ENCODE measurements around the gene DPH7. TPM values are rescaled to one million over a fixed set of nuclear protein-coding genes. Genes with fewer than 3 reads are reported as not detected.
"Not testable (repeated sequence)": the region's sequence is repeated elsewhere in the genome, so short reads cannot be mapped to it uniquely, and the experiment has no call there.

The DPH7 gene
- total RNA-seq, 1 donor from 2014 or later, result 51.7 TPM

- no peaks in the 10 kb centered on the region for H3K27me3 Mint-ChIP-seq
- peaks cover 19% of the 10 kb centered on the region for H3K36me3 Mint-ChIP-seq (ENCODE audit: low read depth)
- intact Hi-C loops (cut with micrococcal nuclease), result no loop called here
- no peaks in the 10 kb centered on the region for H3K9me3 Mint-ChIP-seq
- peaks cover 12% of the 10 kb centered on the region for H3K4me1 Mint-ChIP-seq
- H3K4me3 Mint-ChIP-seq, result no peak overlapping the region
- no peak overlapping the region for H3K27ac Mint-ChIP-seq
- no peak for DNase-seq
Observed at GRCh38 chr9:137581361-137582285, 2.9 kb upstream of the DPH7 start.

DNA sequence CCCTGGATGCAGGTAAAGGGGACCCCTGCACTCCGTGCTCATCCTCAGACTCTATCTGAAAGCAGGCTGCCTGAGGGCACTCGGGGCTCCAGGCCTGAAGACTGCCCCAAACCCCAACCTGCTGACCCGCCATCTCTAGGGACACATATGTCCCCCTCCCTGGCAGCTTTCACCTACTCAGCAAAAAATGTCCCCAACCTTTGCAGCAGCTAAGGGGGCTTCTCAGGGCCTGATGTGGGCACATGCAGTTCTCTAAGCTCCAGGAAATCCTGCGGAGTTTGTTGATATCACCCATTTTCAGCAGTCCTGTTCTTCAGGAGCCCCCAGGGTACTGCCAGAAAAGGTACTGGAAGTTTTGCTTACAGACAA, 2.2 kb upstream of the DPH7 start:
- H3K4me1 Mint-ChIP-seq, result peaks cover 18% of the 10 kb centered on the region
- H3K27me3 Mint-ChIP-seq, result no peaks in the 10 kb centered on the region
- no peaks in the 10 kb centered on the region for H3K9me3 Mint-ChIP-seq
- intact Hi-C loops (cut with micrococcal nuclease), result no loop called here
- H3K36me3 Mint-ChIP-seq (ENCODE audit: low read depth), result peaks cover 18% of the 10 kb centered on the region
- no peak overlapping the region for H3K27ac Mint-ChIP-seq
- no peak for DNase-seq
- no peak overlapping the region for H3K4me3 Mint-ChIP-seq

- Mint-ChIP-seq H3K4me3 (no peak overlapping the region), H3K36me3 (ENCODE audit: low read depth) (peaks cover 23% of the 10 kb centered on the region), H3K4me1 (peaks cover 23% of the 10 kb centered on the region), H3K9me3 (no peaks in the 10 kb centered on the region), H3K27ac (no peak overlapping the region), H3K27me3 (no peaks in the 10 kb centered on the region)
- no peak for DNase-seq
- intact Hi-C loops (cut with micrococcal nuclease), result no loop called here
Observed at GRCh38 chr9:137580209-137580953, 1.7 kb upstream of the DPH7 start.

DNA sequence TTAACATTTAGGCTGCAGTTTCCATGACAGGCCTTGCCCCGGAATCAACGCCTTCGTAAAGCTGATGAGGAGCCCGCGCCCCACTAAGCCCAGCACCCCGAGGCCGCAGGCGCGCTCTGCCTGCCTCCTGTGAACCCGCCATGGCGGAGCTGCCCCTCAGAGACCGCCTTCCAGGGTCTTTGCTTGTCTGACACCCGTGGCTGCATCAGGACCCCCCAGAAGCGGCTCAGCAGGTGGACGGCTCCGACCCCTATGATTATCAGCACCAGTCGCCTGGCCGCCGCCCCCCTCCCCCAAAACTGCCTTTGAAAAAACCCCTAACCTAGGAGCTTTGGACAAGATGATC, 507 bp upstream of the DPH7 start:
- peaks cover 29% of the 10 kb centered on the region for H3K4me1 Mint-ChIP-seq
- no peaks in the 10 kb centered on the region for H3K9me3 Mint-ChIP-seq
- H3K4me3 Mint-ChIP-seq, result peak overlapping the region; percentile 88
- H3K27ac Mint-ChIP-seq, result peak overlapping the region; percentile 66
- H3K27me3 Mint-ChIP-seq, result no peaks in the 10 kb centered on the region
- peaks cover 33% of the 10 kb centered on the region for H3K36me3 Mint-ChIP-seq (ENCODE audit: low read depth)
- DNase-seq, result no peak
- intact Hi-C loops (cut with micrococcal nuclease), result loop anchor here (2.0 kb wide), 2 partner anchors 28 to 40 kb away; partner anchors contain the start of genes EHMT1, MRPL41 and PNPLA7

DNA sequence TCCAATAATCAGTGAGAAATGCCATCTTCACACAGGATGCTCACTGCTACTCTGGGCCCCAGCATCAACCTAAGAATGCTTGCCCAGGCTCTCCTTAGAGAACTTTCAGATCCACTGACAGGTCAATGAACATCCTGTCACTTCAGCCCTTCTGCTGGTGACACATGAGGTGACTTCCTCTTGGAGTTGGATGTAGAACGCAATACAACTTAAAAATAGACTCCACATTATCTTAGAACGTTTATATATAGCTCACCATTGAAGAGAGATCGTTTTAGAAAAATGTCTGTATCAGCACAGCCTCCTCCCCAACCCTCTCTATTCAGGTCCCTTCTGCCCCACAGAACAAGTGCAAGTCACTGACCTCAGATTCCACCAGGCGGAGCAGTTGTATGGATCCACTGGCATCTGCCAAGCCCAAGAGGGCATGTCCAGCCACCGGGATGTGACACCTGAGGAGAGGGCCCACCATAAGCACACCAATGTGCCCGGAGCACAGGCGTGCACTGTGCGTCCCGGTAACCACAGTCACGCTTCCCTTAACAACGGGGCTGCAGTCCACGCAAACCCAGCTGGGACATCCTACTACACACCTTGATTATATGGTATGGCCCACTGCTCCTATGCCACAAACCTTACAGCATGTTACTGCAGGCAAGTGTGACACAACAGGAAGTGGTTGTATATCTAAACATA, 2.9 kb downstream of the DPH7 start:
- Mint-ChIP-seq H3K9me3 (no peaks in the 10 kb centered on the region), H3K36me3 (ENCODE audit: low read depth) (peaks cover 35% of the 10 kb centered on the region), H3K4me1 (peaks cover 29% of the 10 kb centered on the region), H3K4me3 (peak overlapping the region; percentile 50), H3K27ac (peak overlapping the region; percentile 21), H3K27me3 (no peaks in the 10 kb centered on the region)
- DNase-seq, result no peak
- intact Hi-C loops (cut with micrococcal nuclease), result no loop called here

GRCh38 chr9:137575364-137575715, 3.4 kb downstream of the DPH7 start:
- intact Hi-C loops (cut with micrococcal nuclease), result no loop called here
- Mint-ChIP-seq H3K27ac (no peak overlapping the region), H3K4me1 (peaks cover 34% of the 10 kb centered on the region), H3K4me3 (no peak overlapping the region), H3K36me3 (ENCODE audit: low read depth) (peaks cover 40% of the 10 kb centered on the region), H3K27me3 (no peaks in the 10 kb centered on the region), H3K9me3 (no peaks in the 10 kb centered on the region)
- no peak for DNase-seq

- Mint-ChIP-seq H3K27ac (no peak overlapping the region), H3K4me1 (peaks cover 39% of the 10 kb centered on the region), H3K27me3 (no peaks in the 10 kb centered on the region), H3K4me3 (no peak overlapping the region), H3K36me3 (ENCODE audit: low read depth) (peaks cover 46% of the 10 kb centered on the region), H3K9me3 (no peaks in the 10 kb centered on the region)
- intact Hi-C loops (cut with micrococcal nuclease), result no loop called here
- no peak for DNase-seq
Observed at GRCh38 chr9:137574192-137574591, 4.5 kb downstream of the DPH7 start.

GRCh38 chr9:137570566-137570965, 8.2 kb downstream of the DPH7 start:
- DNase-seq, result no peak
- Mint-ChIP-seq H3K27me3 (no peaks in the 10 kb centered on the region), H3K27ac (peak overlapping the region; percentile 48), H3K9me3 (no peaks in the 10 kb centered on the region), H3K4me3 (no peak overlapping the region), H3K36me3 (ENCODE audit: low read depth) (peaks cover 42% of the 10 kb centered on the region), H3K4me1 (peaks cover 20% of the 10 kb centered on the region)
- intact Hi-C loops (cut with micrococcal nuclease), result no loop called here

GRCh38 chr9:137569609-137570203, 9.0 kb downstream of the DPH7 start:
- DNase-seq, result no peak
- H3K27me3 Mint-ChIP-seq, result no peaks in the 10 kb centered on the region
- no peak overlapping the region for H3K4me3 Mint-ChIP-seq
- H3K4me1 Mint-ChIP-seq, result peaks cover 13% of the 10 kb centered on the region
- intact Hi-C loops (cut with micrococcal nuclease), result no loop called here
- H3K9me3 Mint-ChIP-seq, result no peaks in the 10 kb centered on the region
- peaks cover 36% of the 10 kb centered on the region for H3K36me3 Mint-ChIP-seq (ENCODE audit: low read depth)
- no peak overlapping the region for H3K27ac Mint-ChIP-seq

GRCh38 chr9:137568445-137568844, 10.3 kb downstream of the DPH7 start:
- peaks cover 13% of the 10 kb centered on the region for H3K4me1 Mint-ChIP-seq
- H3K27ac Mint-ChIP-seq; H3K4me3 Mint-ChIP-seq; intact Hi-C loops (cut with micrococcal nuclease); H3K27me3 Mint-ChIP-seq; DNase-seq; H3K9me3 Mint-ChIP-seq: not testable (repeated sequence)
- H3K36me3 Mint-ChIP-seq (ENCODE audit: low read depth), result peaks cover 38% of the 10 kb centered on the region

DNA sequence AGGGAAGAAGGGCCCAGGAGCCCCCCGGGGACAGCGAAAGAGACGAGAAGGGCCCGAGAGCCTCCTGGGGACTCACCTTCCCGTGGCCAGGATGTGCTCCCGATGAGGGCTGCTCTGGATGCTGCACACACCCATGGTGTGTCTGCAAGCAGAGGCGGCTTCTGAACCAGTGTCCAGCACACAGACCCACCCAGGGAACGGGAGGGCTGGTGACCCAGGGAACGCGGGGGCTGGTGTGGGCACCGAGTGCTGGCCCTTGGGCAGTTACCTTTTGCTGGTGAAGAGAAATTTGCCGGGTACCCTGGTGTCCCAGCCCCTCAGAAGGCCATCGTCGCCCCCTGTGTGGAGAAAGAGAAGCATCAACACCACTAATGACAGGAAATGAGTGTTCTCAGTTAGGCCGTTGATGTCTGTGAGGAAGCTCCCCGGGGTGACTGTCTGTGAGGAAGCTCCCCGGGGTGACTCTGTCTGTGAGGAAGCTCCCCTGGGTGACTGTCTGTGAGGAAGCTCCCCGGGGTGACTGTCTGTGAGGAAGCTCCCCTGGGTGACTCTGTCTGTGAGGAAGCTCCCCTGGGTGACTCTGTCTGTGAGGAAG, 13.8 kb downstream of the DPH7 start:
- Mint-ChIP-seq H3K9me3 (no peaks in the 10 kb centered on the region), H3K27ac (no peak overlapping the region), H3K27me3 (no peaks in the 10 kb centered on the region), H3K4me1 (peaks cover 6% of the 10 kb centered on the region), H3K36me3 (ENCODE audit: low read depth) (peaks cover 36% of the 10 kb centered on the region), H3K4me3 (no peak overlapping the region)
- intact Hi-C loops (cut with micrococcal nuclease), result no loop called here
- DNase-seq, result no peak

DNA sequence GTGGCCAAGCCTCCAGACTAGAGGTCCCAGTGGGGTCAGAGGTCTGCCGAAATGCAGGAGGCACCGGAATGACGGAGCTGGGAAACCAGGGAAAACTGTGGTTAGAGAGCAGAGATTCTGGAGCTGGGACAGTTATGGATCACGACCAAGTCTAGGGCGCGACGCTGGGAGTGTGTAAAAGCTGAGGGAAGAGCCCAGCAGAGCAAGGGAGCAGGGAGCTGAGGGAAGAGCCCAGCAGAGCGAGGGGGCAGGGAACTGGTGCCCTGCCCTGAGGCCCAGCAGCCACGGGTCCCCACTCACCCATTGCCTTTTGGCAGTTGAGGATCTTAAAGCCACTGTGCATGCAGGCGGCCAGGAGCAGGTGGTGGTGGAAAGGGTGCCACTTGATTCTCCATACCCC, 14.6 kb downstream of the DPH7 start:
- peaks cover 2% of the 10 kb centered on the region for H3K4me1 Mint-ChIP-seq
- no peak for DNase-seq
- H3K4me3 Mint-ChIP-seq, result no peak overlapping the region
- no peaks in the 10 kb centered on the region for H3K9me3 Mint-ChIP-seq
- intact Hi-C loops (cut with micrococcal nuclease), result no loop called here
- H3K27me3 Mint-ChIP-seq, result no peaks in the 10 kb centered on the region
- H3K36me3 Mint-ChIP-seq (ENCODE audit: low read depth), result peaks cover 37% of the 10 kb centered on the region
- no peak overlapping the region for H3K27ac Mint-ChIP-seq

DNA sequence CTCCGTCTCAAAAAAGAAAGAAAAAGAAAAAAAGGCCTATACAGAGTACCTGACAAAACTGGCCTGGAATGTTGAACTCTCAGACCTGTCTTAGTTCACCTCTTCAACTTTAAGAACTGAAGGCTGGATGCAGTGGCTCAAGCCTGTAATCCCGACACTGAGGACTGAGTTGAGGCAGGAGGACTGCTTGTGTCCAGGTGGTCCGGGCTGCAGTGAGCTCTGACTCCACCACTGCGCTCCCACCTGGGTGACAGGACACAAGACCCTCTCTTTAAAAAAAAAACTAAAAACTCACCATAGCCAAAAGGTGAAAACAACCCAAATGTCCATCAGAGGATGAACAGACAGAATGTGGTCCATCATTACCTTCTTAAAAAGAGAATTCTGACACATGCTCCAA, 20.6 kb downstream of the DPH7 start:
- H3K4me3 Mint-ChIP-seq, result no peak overlapping the region
- H3K36me3 Mint-ChIP-seq (ENCODE audit: low read depth), result peaks cover 44% of the 10 kb centered on the region
- H3K27me3 Mint-ChIP-seq, result no peaks in the 10 kb centered on the region
- no peak for DNase-seq
- no peaks in the 10 kb centered on the region for H3K9me3 Mint-ChIP-seq
- intact Hi-C loops (cut with micrococcal nuclease), result no loop called here
- peaks cover 3% of the 10 kb centered on the region for H3K4me1 Mint-ChIP-seq
- no peak overlapping the region for H3K27ac Mint-ChIP-seq

All from activated CD4-positive, alpha-beta T cell treated with anti-CD3 and anti-CD28 coated beads, Interleukin-2, amount 10 ng/mL, durations not matched to agents 24 days and 14 days (primary cell).